ENCODE measurements around the gene MLPH. TPM values are rescaled to one million over a fixed set of nuclear protein-coding genes. Genes with fewer than 3 reads are reported as not detected.

MLPH gene
- total and polyA plus RNA-seq, 2 of the 4 experiments (the other 2 are of a cell fraction) = 13.8 to 21.6 TPM

DNA sequence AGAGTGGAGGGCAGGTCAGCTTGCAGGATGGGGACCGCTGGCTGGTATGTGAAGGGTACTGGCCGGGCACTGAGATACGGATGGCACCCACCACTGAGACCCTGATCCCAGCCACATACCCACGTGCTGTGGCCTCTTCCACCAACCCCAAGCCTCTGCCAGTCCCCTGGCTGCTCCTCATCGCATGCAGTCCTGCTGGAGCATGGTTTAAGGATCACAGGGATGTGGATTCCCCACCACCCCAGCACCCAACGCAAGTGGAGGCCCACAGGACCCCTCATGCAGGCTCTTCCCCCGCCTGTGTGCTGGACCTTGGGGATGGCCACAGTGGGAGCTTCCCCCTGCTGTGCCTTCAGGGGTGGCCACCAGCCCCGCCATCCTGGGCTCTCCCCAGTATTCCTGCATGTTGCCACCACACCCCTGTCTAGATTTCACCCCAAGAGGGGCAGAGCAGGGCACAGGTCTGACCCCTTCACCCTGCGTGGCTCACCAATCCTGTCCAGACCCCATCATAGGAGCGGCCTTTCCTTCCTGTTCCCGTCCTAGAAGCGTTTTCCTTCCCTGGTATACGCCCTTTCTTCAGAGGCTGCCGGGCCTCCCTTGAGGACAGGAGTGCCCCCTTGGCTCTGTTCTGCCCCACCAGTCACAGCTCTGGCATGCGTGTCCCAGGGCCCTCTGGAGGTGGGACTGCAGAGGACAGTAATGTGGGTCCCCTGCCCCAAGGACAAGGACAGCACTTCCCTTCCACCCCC, 18.3 kb downstream of the MLPH start:
- H3K18ac ChIP-seq (ENCODE audit: low read depth, low read length) = no peak overlapping the region
- H4K20me1 ChIP-seq (ENCODE audit: insufficient read depth, low read length) = no peaks in the 10 kb centered on the region
- BruUV-seq (replicated peaks) = no TSS peak
- H3K9me3 ChIP-seq (ENCODE audit: control insufficient read depth, insufficient read depth, low read length) = no peaks in the 10 kb centered on the region
- H3K56ac ChIP-seq (ENCODE audit: extremely low read depth, insufficient read depth, low read length) = no peak overlapping the region
- H3K27me3 ChIP-seq (ENCODE audit: control insufficient read depth, insufficient read depth, low read length) = no peaks in the 10 kb centered on the region
- in situ Hi-C loops (cut with MboI; ENCODE audit: low sequenced_read_pairs) (no loop called here), dilution Hi-C loops (cut with HindIII; ENCODE audit: low sequenced_read_pairs, unreplicated experiment) (no loop called here), intact Hi-C loops (cut with micrococcal nuclease) (no loop called here)
- H3K36me3 ChIP-seq (ENCODE audit: control insufficient read depth, insufficient read depth, low read length) = no peaks in the 10 kb centered on the region; the same call in 1 of the 2 replicates
- peak overlapping the region; percentile 17 for H2AFZ ChIP-seq (replicated peaks; ENCODE audit: low read length, poor library complexity)
- WGBS, 2 experiments (ENCODE audit: extremely low coverage in 2 of 2, insufficient read length in 1 of 2) = 100% methylated on average over 3 of the region's 15 CpGs; no CpG with 5 or more reads in 1 of the 2 experiments
- H3K4me2 ChIP-seq (ENCODE audit: low read depth, low read length) = no peak overlapping the region
- H4K8ac ChIP-seq (ENCODE audit: low read depth in 2 of 2, low read length in 2 of 2) = peak overlapping the region in 1 of 2 experiments; percentile 17; a peak in 1 of 4 replicates
- no peak overlapping the region for H3K23ac ChIP-seq (ENCODE audit: low read depth, low read length)
- no peak overlapping the region for H3K4me3 ChIP-seq (ENCODE audit: insufficient read depth, low read depth, low read length)
- peak overlapping the region; percentile 61 for H3K4ac ChIP-seq (ENCODE audit: low read depth, low read length)
- H4K91ac ChIP-seq (ENCODE audit: insufficient read depth, low read depth, low read length) = peak overlapping the region; percentile 26
- H3K79me1 ChIP-seq (ENCODE audit: low read depth in 1 of 2, low read length in 2 of 2) = peaks cover 10 to 67% of the 10 kb centered on the region in 2 experiments
- peak overlapping the region; percentile 42 for H2BK120ac ChIP-seq (ENCODE audit: low read depth, low read length)
- H2BK20ac ChIP-seq (ENCODE audit: low read depth, low read length) = peak overlapping the region; percentile 23; the same call in 1 of the 2 replicates
- H4K5ac ChIP-seq (ENCODE audit: low read depth, low read length) = no peak overlapping the region
- no peak for ATAC-seq (ENCODE audit: low read depth)
- no peak for DNase-seq
- no peak overlapping the region for H2AK9ac ChIP-seq (replicated peaks; ENCODE audit: low read depth, low read length, poor library complexity)
- H3K9ac ChIP-seq (ENCODE audit: low read depth, low read length) = no peak overlapping the region
- H3K9me1 ChIP-seq (ENCODE audit: insufficient read depth, low read length) = peaks cover 22% of the 10 kb centered on the region
- peak overlapping the region; percentile 2 for H2BK5ac ChIP-seq (ENCODE audit: low read depth, low read length, poor library complexity, severe bottlenecking)
- peak overlapping the region; percentile 4; the same call in 1 of the 3 replicates for H2BK15ac ChIP-seq (ENCODE audit: low read depth, low read length)
- peaks cover 16% of the 10 kb centered on the region for H3K4me1 ChIP-seq (ENCODE audit: control insufficient read depth, insufficient read depth, low read length)
- CTCF ChIA-PET = interaction anchor here (1.9 kb wide), 1 partner anchor 8 kb away, joined by 6 read pairs; no protein-coding TSS in a partner anchor
- peak overlapping the region; percentile 58 for H2AK5ac ChIP-seq (ENCODE audit: low read depth, low read length)
- POLR2A ChIA-PET (ENCODE audit: unreplicated experiment) = interaction anchor here (0.5 kb wide), 1 partner anchor 30 kb away, joined by 3 read pairs; no protein-coding TSS in a partner anchor
- no peak overlapping the region; the same call in 1 of the 2 replicates for H3K27ac ChIP-seq (ENCODE audit: insufficient read depth, low read length)
- H3K14ac ChIP-seq (replicated peaks; ENCODE audit: low read depth, low read length) = no peak overlapping the region; the same call in 1 of the 2 replicates
- no peak for TF ChIP-seq BHLHE40 (IDR thresholded peaks at IDR 0.05; ENCODE audit: low read depth, low read length)
- TF ChIP-seq, protein P1, sequence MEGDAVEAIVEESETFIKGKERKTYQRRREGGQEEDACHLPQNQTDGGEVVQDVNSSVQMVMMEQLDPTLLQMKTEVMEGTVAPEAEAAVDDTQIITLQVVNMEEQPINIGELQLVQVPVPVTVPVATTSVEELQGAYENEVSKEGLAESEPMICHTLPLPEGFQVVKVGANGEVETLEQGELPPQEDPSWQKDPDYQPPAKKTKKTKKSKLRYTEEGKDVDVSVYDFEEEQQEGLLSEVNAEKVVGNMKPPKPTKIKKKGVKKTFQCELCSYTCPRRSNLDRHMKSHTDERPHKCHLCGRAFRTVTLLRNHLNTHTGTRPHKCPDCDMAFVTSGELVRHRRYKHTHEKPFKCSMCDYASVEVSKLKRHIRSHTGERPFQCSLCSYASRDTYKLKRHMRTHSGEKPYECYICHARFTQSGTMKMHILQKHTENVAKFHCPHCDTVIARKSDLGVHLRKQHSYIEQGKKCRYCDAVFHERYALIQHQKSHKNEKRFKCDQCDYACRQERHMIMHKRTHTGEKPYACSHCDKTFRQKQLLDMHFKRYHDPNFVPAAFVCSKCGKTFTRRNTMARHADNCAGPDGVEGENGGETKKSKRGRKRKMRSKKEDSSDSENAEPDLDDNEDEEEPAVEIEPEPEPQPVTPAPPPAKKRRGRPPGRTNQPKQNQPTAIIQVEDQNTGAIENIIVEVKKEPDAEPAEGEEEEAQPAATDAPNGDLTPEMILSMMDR (conservative IDR thresholded peaks at IDR 0.05; ENCODE audit: low read depth, low read length) = no peak
- TF ChIP-seq, protein P2, sequence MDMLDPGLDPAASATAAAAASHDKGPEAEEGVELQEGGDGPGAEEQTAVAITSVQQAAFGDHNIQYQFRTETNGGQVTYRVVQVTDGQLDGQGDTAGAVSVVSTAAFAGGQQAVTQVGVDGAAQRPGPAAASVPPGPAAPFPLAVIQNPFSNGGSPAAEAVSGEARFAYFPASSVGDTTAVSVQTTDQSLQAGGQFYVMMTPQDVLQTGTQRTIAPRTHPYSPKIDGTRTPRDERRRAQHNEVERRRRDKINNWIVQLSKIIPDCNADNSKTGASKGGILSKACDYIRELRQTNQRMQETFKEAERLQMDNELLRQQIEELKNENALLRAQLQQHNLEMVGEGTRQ (IDR thresholded peaks at IDR 0.05; ENCODE audit: low read depth, low read length) = no peak
- TF ChIP-seq MXI1 (IDR thresholded peaks at IDR 0.05; ENCODE audit: borderline replicate concordance, low read depth, low read length) = no peak
- TF ChIP-seq, protein P3, sequence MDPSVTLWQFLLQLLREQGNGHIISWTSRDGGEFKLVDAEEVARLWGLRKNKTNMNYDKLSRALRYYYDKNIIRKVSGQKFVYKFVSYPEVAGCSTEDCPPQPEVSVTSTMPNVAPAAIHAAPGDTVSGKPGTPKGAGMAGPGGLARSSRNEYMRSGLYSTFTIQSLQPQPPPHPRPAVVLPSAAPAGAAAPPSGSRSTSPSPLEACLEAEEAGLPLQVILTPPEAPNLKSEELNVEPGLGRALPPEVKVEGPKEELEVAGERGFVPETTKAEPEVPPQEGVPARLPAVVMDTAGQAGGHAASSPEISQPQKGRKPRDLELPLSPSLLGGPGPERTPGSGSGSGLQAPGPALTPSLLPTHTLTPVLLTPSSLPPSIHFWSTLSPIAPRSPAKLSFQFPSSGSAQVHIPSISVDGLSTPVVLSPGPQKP (IDR thresholded peaks at IDR 0.05; ENCODE audit: borderline replicate concordance, low read depth, low read length) = no peak
- no peak for TF ChIP-seq MAZ (IDR thresholded peaks at IDR 0.05; ENCODE audit: borderline replicate concordance, low read depth, low read length)
- TF ChIP-seq POLR2A (IDR thresholded peaks at IDR 0.05; ENCODE audit: low read depth, low read length) = no peak
- TF ChIP-seq RAD21 (IDR thresholded peaks at IDR 0.05; ENCODE audit: low read length) = no peak
- no peak for TF ChIP-seq RFX5 (IDR thresholded peaks at IDR 0.05; ENCODE audit: low read depth, low read length)
- no peak for TF ChIP-seq RCOR1 (IDR thresholded peaks at IDR 0.05; ENCODE audit: insufficient replicate concordance, low read length)
- TF ChIP-seq CEBPB (IDR thresholded peaks at IDR 0.05; ENCODE audit: low read depth, low read length) = no peak
- TF ChIP-seq MAFK (IDR thresholded peaks at IDR 0.05; ENCODE audit: low read depth, low read length) = no peak
- no peak for TF ChIP-seq CHD1 (IDR thresholded peaks at IDR 0.05; ENCODE audit: low read depth, low read length)
- no peak for TF ChIP-seq NFE2L2 (IDR thresholded peaks at IDR 0.05; ENCODE audit: low read depth, low read length)

Data from IMR-90 (cell line).